Activated CD8-positive, alpha-beta T cell treated with anti-CD3 and anti-CD28 coated beads for 36 hours (primary cell): Measurements from ENCODE around the gene PAQR9. TPM values are rescaled to one million over a fixed set of nuclear protein-coding genes. Genes with fewer than 3 reads are reported as not detected.

Source experiments
- ATAC-seq: fragments of 200-7000 bp; cut with Tn5 transposase; one replicate; pipeline ENCODE4 v1.10.0; 2021; ENCODE audit warnings: mild to moderate bottlenecking, moderate library complexity
- CTCF ChIA-PET: fragments of 350-600 bp; sonication (Branson Sonifier 250); formaldehyde crosslinking; loops from one replicate; lab custom pipeline; 2021; ENCODE audit warnings: antibody characterized with exemption; lab: Charles Lee
- POLR2A ChIA-PET: fragments of 350-600 bp; sonication (Branson Sonifier 250); formaldehyde crosslinking; loops from one replicate; lab custom pipeline; 2021; ENCODE audit warnings: antibody characterized with exemption; lab: Charles Lee
- DNase-seq: peaks from one replicate; pipeline ENCODE4 v3.0.0-alpha.2; 2020
- H3K27ac Mint-ChIP-seq: one replicate; pipeline ENCODE4 v1.8.0; 2021; ENCODE audit warnings: mild to moderate bottlenecking, mixed read lengths
- H3K27me3 Mint-ChIP-seq: one replicate; pipeline ENCODE4 v1.8.0; 2021; ENCODE audit warnings: mixed read lengths
- H3K36me3 Mint-ChIP-seq: one replicate; pipeline ENCODE4 v1.8.0; 2021; ENCODE audit warnings: low read depth, mixed read lengths
- H3K4me1 Mint-ChIP-seq: one replicate; pipeline ENCODE4 v1.8.0; 2021; ENCODE audit warnings: low read depth, mixed read lengths
- H3K4me3 Mint-ChIP-seq: one replicate; pipeline ENCODE4 v1.8.0; 2021; ENCODE audit warnings: mild to moderate bottlenecking, moderate library complexity, mixed read lengths
- H3K9me3 Mint-ChIP-seq: one replicate; pipeline ENCODE4 v1.8.0; 2021; ENCODE audit warnings: mixed read lengths
- CTCF ChIP-seq: fragments of 200-600 bp; IDR thresholded peaks from one replicate; pipeline ENCODE4 v1.8.0; 2022; ENCODE audit warnings: antibody characterized with exemption, mild to moderate bottlenecking
- intact Hi-C: fragments of 100-400 bp; cut with micrococcal nuclease; formaldehyde crosslinking; loops from one replicate; pipeline ENCODE4 v1.10.0; 2022
- total RNA-seq, 2 experiments: library from RNA; stranded (reverse); gene quantifications; one replicate each; pipeline ENCODE4 v1.2.3, GENCODE V29; 2021

The PAQR9 gene
- total RNA-seq, 2 experiments from 2014 or later = not detected

DNA sequence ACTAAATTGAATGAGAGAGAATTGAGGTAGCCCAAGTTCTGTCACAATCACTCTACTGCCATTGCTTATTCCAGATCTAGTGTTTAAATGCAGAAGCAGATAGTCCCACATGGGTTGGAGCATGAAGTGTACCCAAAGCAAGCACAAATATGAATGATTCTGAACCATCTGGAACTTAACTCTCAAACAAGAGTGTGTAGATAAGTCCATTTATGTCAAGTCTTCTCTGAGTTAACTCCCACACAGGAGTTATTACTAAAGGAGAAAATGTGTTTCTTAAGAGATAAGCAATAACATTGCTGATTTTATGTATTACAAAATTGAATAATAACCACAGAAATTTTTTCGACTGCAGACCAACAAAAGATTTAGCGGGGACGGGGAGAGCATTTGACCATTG, 33.6 kb downstream of the PAQR9 start:
- Mint-ChIP-seq H3K27me3 (peaks cover 21% of the 10 kb centered on the region), H3K27ac (no peak overlapping the region), H3K4me3 (no peak overlapping the region), H3K9me3 (no peaks in the 10 kb centered on the region), H3K36me3 (no peaks in the 10 kb centered on the region), H3K4me1 (no peaks in the 10 kb centered on the region)
- CTCF ChIA-PET = interaction anchor here (1.4 to 2.7 kb wide), 3 partner anchors 35 to 101 kb away, joined by 3 to 11 read pairs (median 5); no protein-coding TSS in a partner anchor
- DNase-seq (no peak), ATAC-seq (no peak)
- POLR2A ChIA-PET = interaction anchor here (1.1 kb wide), 1 partner anchor 71 kb away, joined by 4 read pairs; the partner anchor contains the start of gene U2SURP
- intact Hi-C loops = loop anchor here (5.0 kb wide), 1 partner anchor 62 kb away; no protein-coding TSS in a partner anchor
- TF ChIP-seq CTCF = no peak

GRCh38 chr3:142929109-142929508, 34.4 kb downstream of the PAQR9 start:
- Mint-ChIP-seq H3K9me3 (peaks cover 2% of the 10 kb centered on the region), H3K4me3 (no peak overlapping the region), H3K36me3 (no peaks in the 10 kb centered on the region), H3K27ac (no peak overlapping the region), H3K4me1 (no peaks in the 10 kb centered on the region), H3K27me3 (peaks cover 25% of the 10 kb centered on the region)
- POLR2A ChIA-PET = no interaction called here
- DNase-seq (peak; percentile 69), ATAC-seq (peak; percentile 77)
- peak; percentile 53 for TF ChIP-seq CTCF
- intact Hi-C loops = loop anchor here (5.0 kb wide), 1 partner anchor 63 kb away; no protein-coding TSS in a partner anchor
- CTCF ChIA-PET = interaction anchor here (0.6 to 2.7 kb wide), 6 partner anchors 11 to 293 kb away, joined by 3 to 11 read pairs (median 3); no protein-coding TSS in a partner anchor

DNA sequence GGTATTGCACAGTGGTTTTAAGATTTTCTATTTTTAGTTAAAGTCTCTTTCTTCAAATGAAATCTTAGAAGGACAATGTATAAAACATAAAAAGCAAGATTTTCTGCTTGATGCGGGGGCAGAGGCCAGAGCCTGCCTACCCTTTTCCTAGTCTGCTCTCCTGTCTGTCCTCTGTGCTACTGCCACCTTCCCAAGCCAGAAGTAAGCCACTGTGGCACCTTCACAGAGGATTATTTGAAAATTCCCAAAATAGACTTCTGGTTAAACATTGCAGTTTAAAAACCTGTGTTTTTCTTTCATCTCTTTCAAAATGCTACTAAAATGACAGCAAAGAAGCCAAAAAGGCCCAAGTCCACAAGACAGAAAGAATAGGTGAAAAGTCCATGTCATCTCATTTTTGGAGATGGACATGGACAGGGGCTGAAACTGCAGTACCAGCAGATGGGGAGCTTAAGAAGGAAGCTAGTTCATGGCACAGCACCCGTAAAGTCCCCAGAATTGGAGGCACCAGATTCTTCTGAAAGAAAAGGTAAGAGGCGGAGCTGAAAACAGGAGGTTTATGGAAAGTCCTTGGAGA, 37.0 kb downstream of the PAQR9 start:
- TF ChIP-seq CTCF = no peak
- Mint-ChIP-seq H3K36me3 (no peaks in the 10 kb centered on the region), H3K27me3 (peaks cover 28% of the 10 kb centered on the region), H3K27ac (no peak overlapping the region), H3K9me3 (peaks cover 2% of the 10 kb centered on the region), H3K4me1 (no peaks in the 10 kb centered on the region), H3K4me3 (no peak overlapping the region)
- ChIA-PET CTCF (no interaction called here), POLR2A (no interaction called here)
- intact Hi-C loops = loop anchor here (5.0 kb wide), 1 partner anchor 66 kb away; no protein-coding TSS in a partner anchor
- ATAC-seq = no peak
- DNase-seq = no peak

DNA sequence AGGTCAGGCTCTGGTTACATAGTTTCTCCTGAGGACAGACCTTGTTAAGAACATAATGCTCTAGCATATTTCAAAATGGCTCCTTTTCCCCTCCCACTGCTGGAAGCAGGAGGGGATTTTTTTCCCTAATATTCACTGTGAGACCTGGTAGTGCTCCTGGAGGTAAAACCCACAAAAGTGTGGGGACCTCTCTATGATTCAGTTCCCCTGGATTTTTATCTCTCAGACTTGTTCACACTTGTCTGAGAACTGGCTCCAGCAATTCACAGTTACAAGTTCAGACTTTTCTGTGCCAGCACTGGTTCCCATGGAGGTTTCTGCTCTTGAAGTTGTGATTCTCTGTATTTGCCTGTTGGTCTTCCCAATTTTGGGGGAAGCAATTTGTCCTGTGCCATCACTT, 38.3 kb downstream of the PAQR9 start:
- no peak for ATAC-seq
- peaks cover 2% of the 10 kb centered on the region for H3K9me3 Mint-ChIP-seq
- CTCF ChIA-PET = no interaction called here
- H3K27ac Mint-ChIP-seq = no peak overlapping the region
- H3K27me3 Mint-ChIP-seq = peaks cover 28% of the 10 kb centered on the region
- intact Hi-C loops = loop anchor here (5.0 kb wide), 1 partner anchor 67 kb away; no protein-coding TSS in a partner anchor
- POLR2A ChIA-PET = no interaction called here
- no peaks in the 10 kb centered on the region for H3K4me1 Mint-ChIP-seq
- no peak for TF ChIP-seq CTCF
- DNase-seq = no peak
- H3K36me3 Mint-ChIP-seq = no peaks in the 10 kb centered on the region
- H3K4me3 Mint-ChIP-seq = no peak overlapping the region

GRCh38 chr3:142923694-142924093, 39.8 kb downstream of the PAQR9 start:
- no peak for TF ChIP-seq CTCF
- H3K4me1 Mint-ChIP-seq = no peaks in the 10 kb centered on the region
- intact Hi-C loops = no loop called here
- no peak overlapping the region for H3K27ac Mint-ChIP-seq
- ATAC-seq (no peak), DNase-seq (no peak)
- no peaks in the 10 kb centered on the region for H3K36me3 Mint-ChIP-seq
- H3K27me3 Mint-ChIP-seq = peaks cover 28% of the 10 kb centered on the region
- ChIA-PET CTCF (no interaction called here), POLR2A (no interaction called here)
- H3K9me3 Mint-ChIP-seq = peaks cover 2% of the 10 kb centered on the region
- no peak overlapping the region for H3K4me3 Mint-ChIP-seq
